ENCODE data around the gene TPK1.

- TF ChIP-seq CTCF (IDR thresholded peaks at IDR 0.05; ENCODE audit: insufficient read depth, low read depth, low read length): peak; percentile 26
- no peak for TF ChIP-seq EZH2 (IDR thresholded peaks at IDR 0.05; ENCODE audit: insufficient read depth, low read length)
These were observed 19.1 kb upstream of the TPK1 start for GRCh38 chr7:144854839-144855424.

All from astrocyte (in vitro differentiated cells and primary cell).